Smooth muscle cell (in vitro differentiated cells): ENCODE data around the gene TMEM266. TPM values are rescaled to one million over a fixed set of nuclear protein-coding genes. Genes with fewer than 3 reads are reported as not detected.

Experiments used
- DNase-seq: peaks from one replicate; lab custom pipeline; 2025; ENCODE audit not compliant: unreplicated experiment; lab: John Stamatoyannopoulos, UW
- H2AFZ ChIP-seq: fragments of 200-600 bp; sonication (generic); 2 replicates; pipeline ENCODE4 v1.6.0; 2016; ENCODE audit warnings: antibody characterized with exemption, low read depth, mild to moderate bottlenecking
- H3F3A ChIP-seq: fragments of 200-600 bp; sonication (generic); 2 replicates; pipeline ENCODE4 v1.6.0; 2017; ENCODE audit warnings: antibody characterized with exemption, low read depth
- H3K27ac ChIP-seq: fragments of 200-600 bp; sonication (generic); 2 replicates; pipeline ENCODE4 v1.5.1; 2016; ENCODE audit warnings: low read depth, mild to moderate bottlenecking
- H3K27me3 ChIP-seq: fragments of 200-600 bp; sonication (generic); 2 replicates; pipeline ENCODE4 v1.6.1; 2016; ENCODE audit warnings: low read depth, mild to moderate bottlenecking
- H3K36me3 ChIP-seq: fragments of 200-600 bp; sonication (generic); 2 replicates; pipeline ENCODE4 v1.5.1; 2016; ENCODE audit warnings: low read depth
- H3K4me1 ChIP-seq: fragments of 200-600 bp; sonication (generic); 2 replicates; pipeline ENCODE4 v1.5.1; 2016; ENCODE audit warnings: low read depth
- H3K4me2 ChIP-seq: fragments of 200-600 bp; sonication (generic); 2 replicates; pipeline ENCODE4 v1.6.0; 2016; ENCODE audit warnings: mild to moderate bottlenecking
- H3K4me3 ChIP-seq: fragments of 200-600 bp; sonication (generic); 2 replicates; pipeline ENCODE4 v1.5.1; 2016; ENCODE audit warnings: mild to moderate bottlenecking
- H3K79me2 ChIP-seq: fragments of 200-600 bp; sonication (generic); 2 replicates; pipeline ENCODE4 v1.6.0; 2016; ENCODE audit warnings: low read depth, mild to moderate bottlenecking
- H3K9ac ChIP-seq: fragments of 200-600 bp; sonication (generic); 2 replicates; pipeline ENCODE4 v1.6.0; 2016; ENCODE audit warnings: low read depth
- H3K9me3 ChIP-seq: fragments of 200-600 bp; sonication (generic); replicated peaks from 2 replicates; pipeline ENCODE4 v1.5.1; 2016; ENCODE audit warnings: low read depth
- H4K20me1 ChIP-seq: fragments of 200-600 bp; sonication (generic); 2 replicates; pipeline ENCODE4 v1.6.0; 2016; ENCODE audit warnings: low read depth
- WGBS: methylation state at CpG from one replicate; pipeline ENCODE4 v1.1.7; 2016; ENCODE audit warnings: low lambda C conversion rate; 5-methylcytosine and 5-hydroxymethylcytosine counted together
- polyA plus RNA-seq: library from polyadenylated mRNA; unstranded; fragments of >200 nt; fragmentation: Nextera tagmentation; extraction: Ambion mirVana; gene quantifications from 2 replicates; pipeline ENCODE4 v1.2.1, GENCODE V29; 2016
- total RNA-seq: library from RNA; depleted of rRNA; stranded (reverse); fragments of >200 nt; gene quantifications from 2 replicates; pipeline ENCODE4 v1.2.3, GENCODE V29; 2014
- TF ChIP-seq, protein P1 (sequence below): fragments of 200-600 bp; sonication (generic); IDR thresholded peaks from 2 replicates; pipeline ENCODE4 v1.5.1; 2017; ENCODE audit warnings: borderline replicate concordance, mild to moderate bottlenecking, antibody characterized with exemption; ENCODE audit not compliant: insufficient read depth, poor library complexity, severe bottlenecking

Gene TMEM266
- total and polyA plus RNA-seq, 2 experiments from 2014 or later, result 0.27 TPM; not detected in 1

DNA sequence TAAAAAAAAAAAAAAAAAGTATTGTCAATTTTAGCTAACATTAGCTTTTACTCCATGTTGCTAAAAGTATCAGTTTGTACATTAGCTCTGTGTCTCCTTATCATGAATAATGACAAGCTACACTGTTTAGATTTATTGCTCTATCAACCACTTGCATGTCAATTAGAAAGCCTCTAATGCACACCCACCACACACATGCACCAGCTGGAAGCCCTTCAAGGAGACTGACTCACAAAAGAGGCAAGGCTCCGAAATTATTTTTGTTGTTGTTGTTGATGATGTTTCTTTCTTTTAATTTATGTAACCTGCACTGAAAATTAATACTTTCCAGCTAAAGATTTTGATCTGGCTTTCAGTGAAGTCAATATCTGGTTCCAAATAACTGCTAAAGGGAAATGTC, 180.0 kb downstream of the TMEM266 start:
- no peak overlapping the region for H3K4me3 ChIP-seq
- TF ChIP-seq, protein P1, sequence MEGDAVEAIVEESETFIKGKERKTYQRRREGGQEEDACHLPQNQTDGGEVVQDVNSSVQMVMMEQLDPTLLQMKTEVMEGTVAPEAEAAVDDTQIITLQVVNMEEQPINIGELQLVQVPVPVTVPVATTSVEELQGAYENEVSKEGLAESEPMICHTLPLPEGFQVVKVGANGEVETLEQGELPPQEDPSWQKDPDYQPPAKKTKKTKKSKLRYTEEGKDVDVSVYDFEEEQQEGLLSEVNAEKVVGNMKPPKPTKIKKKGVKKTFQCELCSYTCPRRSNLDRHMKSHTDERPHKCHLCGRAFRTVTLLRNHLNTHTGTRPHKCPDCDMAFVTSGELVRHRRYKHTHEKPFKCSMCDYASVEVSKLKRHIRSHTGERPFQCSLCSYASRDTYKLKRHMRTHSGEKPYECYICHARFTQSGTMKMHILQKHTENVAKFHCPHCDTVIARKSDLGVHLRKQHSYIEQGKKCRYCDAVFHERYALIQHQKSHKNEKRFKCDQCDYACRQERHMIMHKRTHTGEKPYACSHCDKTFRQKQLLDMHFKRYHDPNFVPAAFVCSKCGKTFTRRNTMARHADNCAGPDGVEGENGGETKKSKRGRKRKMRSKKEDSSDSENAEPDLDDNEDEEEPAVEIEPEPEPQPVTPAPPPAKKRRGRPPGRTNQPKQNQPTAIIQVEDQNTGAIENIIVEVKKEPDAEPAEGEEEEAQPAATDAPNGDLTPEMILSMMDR, result no peak
- no peak overlapping the region for H3K9ac ChIP-seq
- H2AFZ ChIP-seq, result no peak overlapping the region
- H3K9me3 ChIP-seq, result no peaks in the 10 kb centered on the region
- peaks cover 12% of the 10 kb centered on the region for H4K20me1 ChIP-seq
- H3K79me2 ChIP-seq, result no peaks in the 10 kb centered on the region
- peaks cover 3% of the 10 kb centered on the region for H3K4me1 ChIP-seq
- H3K27ac ChIP-seq, result no peak overlapping the region
- no peak for DNase-seq
- no peaks in the 10 kb centered on the region for H3K27me3 ChIP-seq
- H3F3A ChIP-seq, result no peaks in the 10 kb centered on the region
- WGBS, result 96% methylated on average over 1 of the region's 1 CpG
- no peak overlapping the region for H3K4me2 ChIP-seq
- peaks cover 4% of the 10 kb centered on the region for H3K36me3 ChIP-seq

DNA sequence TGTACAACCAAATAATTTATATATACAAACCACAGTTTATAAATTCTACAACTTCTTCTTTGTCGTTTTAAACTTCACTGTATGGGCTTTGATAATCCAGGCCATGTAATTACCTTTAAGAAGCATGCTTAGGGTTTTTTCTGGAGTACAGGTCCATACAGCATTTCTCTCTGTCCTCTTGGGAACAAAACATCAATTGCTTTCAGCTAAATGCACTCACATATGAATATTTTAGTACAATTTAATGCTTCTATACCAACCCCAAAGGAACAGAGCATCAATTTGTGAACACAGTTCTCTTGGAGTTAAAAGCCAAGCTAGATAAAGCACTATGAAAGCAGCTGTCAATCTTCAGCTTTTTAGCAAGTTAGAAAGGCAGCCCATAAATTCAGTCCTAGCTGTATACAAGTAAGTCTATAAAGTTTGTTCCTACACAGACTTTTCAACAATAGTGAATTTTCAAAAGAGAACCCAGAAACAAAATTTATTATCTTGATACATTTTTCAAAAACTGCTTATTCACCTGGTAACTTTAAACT, 185.4 kb downstream of the TMEM266 start:
- Histone ChIP-seq H3K27ac (no peak overlapping the region), H3K27me3 (no peaks in the 10 kb centered on the region), H3K9ac (no peak overlapping the region), H3K9me3 (no peaks in the 10 kb centered on the region), H4K20me1 (no peaks in the 10 kb centered on the region), H3K4me1 (no peaks in the 10 kb centered on the region), H3K79me2 (no peaks in the 10 kb centered on the region), H3K36me3 (peaks cover 4% of the 10 kb centered on the region), H3K4me2 (no peak overlapping the region), H3F3A (no peaks in the 10 kb centered on the region), H3K4me3 (no peak overlapping the region), H2AFZ (no peak overlapping the region)
- 97% methylated on average over 1 of the region's 1 CpG for WGBS
- TF ChIP-seq, protein P1, result no peak
- DNase-seq, result no peak

DNA sequence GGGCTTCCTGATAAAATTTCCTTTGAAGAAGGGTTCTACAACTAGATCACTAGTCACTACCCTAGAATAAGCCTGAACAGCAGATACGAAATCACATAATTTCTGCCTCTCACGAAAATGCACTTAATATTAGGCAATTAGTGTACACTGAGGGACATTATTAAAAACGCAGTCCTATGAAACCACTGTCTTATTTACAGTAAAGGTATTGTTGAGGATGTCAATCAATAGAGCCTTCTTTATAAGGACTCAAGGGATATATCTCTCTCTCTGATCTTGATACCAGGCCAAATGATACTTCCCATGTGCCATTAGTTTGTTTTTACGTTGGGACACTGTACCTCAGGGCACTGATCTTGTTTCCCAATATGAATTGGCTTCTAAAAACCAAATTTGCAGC, 191.9 kb downstream of the TMEM266 start:
- Histone ChIP-seq H3K27ac (no peak overlapping the region), H3K27me3 (no peaks in the 10 kb centered on the region), H3F3A (no peaks in the 10 kb centered on the region), H3K9ac (no peak overlapping the region), H3K4me3 (no peak overlapping the region), H3K36me3 (no peaks in the 10 kb centered on the region), H3K9me3 (no peaks in the 10 kb centered on the region), H3K4me1 (no peaks in the 10 kb centered on the region), H3K4me2 (no peak overlapping the region), H2AFZ (no peak overlapping the region), H4K20me1 (no peaks in the 10 kb centered on the region), H3K79me2 (no peaks in the 10 kb centered on the region)
- 98% methylated on average over 4 of the region's 4 CpGs for WGBS
- no peak for DNase-seq
- TF ChIP-seq, protein P1, result no peak

DNA sequence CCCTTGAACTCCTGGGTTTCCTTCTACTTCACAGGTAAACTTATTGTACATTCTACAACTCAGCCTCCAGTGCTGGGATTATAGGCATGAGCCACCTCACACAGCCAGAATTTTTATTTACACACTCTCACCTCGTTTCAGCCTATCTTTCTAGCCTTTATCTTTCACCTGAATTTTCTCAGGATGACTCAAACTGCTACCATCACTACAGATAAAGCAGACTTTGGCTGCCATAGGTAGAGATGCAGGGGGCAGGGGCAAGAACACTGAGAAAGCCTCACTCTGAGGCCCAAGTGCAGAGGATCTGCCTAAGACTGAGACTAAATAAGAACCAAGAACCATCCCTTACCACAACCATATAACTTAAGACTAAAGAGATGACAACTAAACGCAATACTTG, 192.5 kb downstream of the TMEM266 start:
- no peaks in the 10 kb centered on the region for H3K79me2 ChIP-seq
- TF ChIP-seq, protein P1, result no peak
- no peak overlapping the region for H3K4me2 ChIP-seq
- DNase-seq, result no peak
- H3K27me3 ChIP-seq, result no peaks in the 10 kb centered on the region
- H3K36me3 ChIP-seq, result no peaks in the 10 kb centered on the region
- H3K4me3 ChIP-seq, result no peak overlapping the region
- no peaks in the 10 kb centered on the region for H3K9me3 ChIP-seq
- H3K4me1 ChIP-seq, result no peaks in the 10 kb centered on the region
- H2AFZ ChIP-seq, result no peak overlapping the region
- WGBS, result 72% methylated on average over 2 of the region's 2 CpGs
- no peak overlapping the region for H3K27ac ChIP-seq
- no peaks in the 10 kb centered on the region for H4K20me1 ChIP-seq
- H3F3A ChIP-seq, result no peaks in the 10 kb centered on the region
- H3K9ac ChIP-seq, result no peak overlapping the region
